ENCODE results near the gene RMDN2. TPM values are rescaled to one million over a fixed set of nuclear protein-coding genes. Genes with fewer than 3 reads are reported as not detected.

Gene RMDN2
- total and polyA plus RNA-seq, 4 donors, result 7.3 to 30.6 (median 13.3) TPM

DNA sequence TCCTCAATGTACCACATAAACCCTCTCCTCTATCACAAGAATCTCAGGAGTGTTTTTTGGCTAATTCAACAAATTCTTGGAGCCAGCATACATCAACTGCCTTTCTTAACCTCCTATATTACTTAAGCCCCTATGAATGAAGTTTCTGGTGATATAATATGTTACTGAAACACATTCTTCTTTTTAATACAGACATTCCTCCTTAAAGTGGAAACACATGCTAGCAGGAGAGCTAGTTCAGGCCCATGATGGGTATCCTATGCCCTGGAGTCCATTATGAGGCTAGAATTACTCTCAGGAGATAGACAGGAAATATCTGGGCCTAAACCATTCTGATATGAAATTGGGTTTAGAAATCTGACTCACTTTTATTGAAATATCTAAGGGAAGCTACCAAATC lies 26.6 kb upstream of the RMDN2 start:
- Histone ChIP-seq H3K36me3 (ENCODE audit: control insufficient read depth in 4 of 4, insufficient read depth in 3 of 4, low read depth in 1 of 4, low read length in 3 of 4) (no peaks in the 10 kb centered on the region), H3K9me3 (ENCODE audit: control insufficient read depth in 4 of 4, low read length in 3 of 4) (no peaks in the 10 kb centered on the region), H3K9ac (ENCODE audit: low read depth in 1 of 2, low read length in 2 of 2) (no peak overlapping the region), H3K4me3 (ENCODE audit: low read depth in 1 of 3, low read length in 3 of 3) (no peak overlapping the region), H3K27ac (ENCODE audit: low read depth in 1 of 2, low read length in 2 of 2) (no peak overlapping the region), H3K27me3 (ENCODE audit: control insufficient read depth in 4 of 4, insufficient read depth in 4 of 4, low read length in 3 of 4) (no peaks in the 10 kb centered on the region), H3K4me1 (ENCODE audit: control insufficient read depth in 4 of 4, insufficient read depth in 4 of 4, low read length in 3 of 4) (peaks cover 0 to 5% (median 1%) of the 10 kb centered on the region in 4 donors)
- no peak for TF ChIP-seq YY1 (IDR thresholded peaks at IDR 0.05)
- TF ChIP-seq SP1 (IDR thresholded peaks at IDR 0.05), result no peak
- TF ChIP-seq JUND (IDR thresholded peaks at IDR 0.05), result no peak
- no peak for TF ChIP-seq FOXA1 (IDR thresholded peaks at IDR 0.05)
- TF ChIP-seq, protein P1, sequence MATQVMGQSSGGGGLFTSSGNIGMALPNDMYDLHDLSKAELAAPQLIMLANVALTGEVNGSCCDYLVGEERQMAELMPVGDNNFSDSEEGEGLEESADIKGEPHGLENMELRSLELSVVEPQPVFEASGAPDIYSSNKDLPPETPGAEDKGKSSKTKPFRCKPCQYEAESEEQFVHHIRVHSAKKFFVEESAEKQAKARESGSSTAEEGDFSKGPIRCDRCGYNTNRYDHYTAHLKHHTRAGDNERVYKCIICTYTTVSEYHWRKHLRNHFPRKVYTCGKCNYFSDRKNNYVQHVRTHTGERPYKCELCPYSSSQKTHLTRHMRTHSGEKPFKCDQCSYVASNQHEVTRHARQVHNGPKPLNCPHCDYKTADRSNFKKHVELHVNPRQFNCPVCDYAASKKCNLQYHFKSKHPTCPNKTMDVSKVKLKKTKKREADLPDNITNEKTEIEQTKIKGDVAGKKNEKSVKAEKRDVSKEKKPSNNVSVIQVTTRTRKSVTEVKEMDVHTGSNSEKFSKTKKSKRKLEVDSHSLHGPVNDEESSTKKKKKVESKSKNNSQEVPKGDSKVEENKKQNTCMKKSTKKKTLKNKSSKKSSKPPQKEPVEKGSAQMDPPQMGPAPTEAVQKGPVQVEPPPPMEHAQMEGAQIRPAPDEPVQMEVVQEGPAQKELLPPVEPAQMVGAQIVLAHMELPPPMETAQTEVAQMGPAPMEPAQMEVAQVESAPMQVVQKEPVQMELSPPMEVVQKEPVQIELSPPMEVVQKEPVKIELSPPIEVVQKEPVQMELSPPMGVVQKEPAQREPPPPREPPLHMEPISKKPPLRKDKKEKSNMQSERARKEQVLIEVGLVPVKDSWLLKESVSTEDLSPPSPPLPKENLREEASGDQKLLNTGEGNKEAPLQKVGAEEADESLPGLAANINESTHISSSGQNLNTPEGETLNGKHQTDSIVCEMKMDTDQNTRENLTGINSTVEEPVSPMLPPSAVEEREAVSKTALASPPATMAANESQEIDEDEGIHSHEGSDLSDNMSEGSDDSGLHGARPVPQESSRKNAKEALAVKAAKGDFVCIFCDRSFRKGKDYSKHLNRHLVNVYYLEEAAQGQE (IDR thresholded peaks at IDR 0.05), result no peak
- no peak for TF ChIP-seq HNF4G (IDR thresholded peaks at IDR 0.05)
- no peak for TF ChIP-seq FOXA2 (IDR thresholded peaks at IDR 0.05)
- TF ChIP-seq GABPA (IDR thresholded peaks at IDR 0.05 in 1 of 2, conservative IDR thresholded peaks at IDR 0.05 in 1 of 2), result no peak
- TF ChIP-seq, protein P2, sequence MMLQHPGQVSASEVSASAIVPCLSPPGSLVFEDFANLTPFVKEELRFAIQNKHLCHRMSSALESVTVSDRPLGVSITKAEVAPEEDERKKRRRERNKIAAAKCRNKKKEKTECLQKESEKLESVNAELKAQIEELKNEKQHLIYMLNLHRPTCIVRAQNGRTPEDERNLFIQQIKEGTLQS (IDR thresholded peaks at IDR 0.05), result no peak
- no peak for DNase-seq (ENCODE audit: low spot score)

DNA sequence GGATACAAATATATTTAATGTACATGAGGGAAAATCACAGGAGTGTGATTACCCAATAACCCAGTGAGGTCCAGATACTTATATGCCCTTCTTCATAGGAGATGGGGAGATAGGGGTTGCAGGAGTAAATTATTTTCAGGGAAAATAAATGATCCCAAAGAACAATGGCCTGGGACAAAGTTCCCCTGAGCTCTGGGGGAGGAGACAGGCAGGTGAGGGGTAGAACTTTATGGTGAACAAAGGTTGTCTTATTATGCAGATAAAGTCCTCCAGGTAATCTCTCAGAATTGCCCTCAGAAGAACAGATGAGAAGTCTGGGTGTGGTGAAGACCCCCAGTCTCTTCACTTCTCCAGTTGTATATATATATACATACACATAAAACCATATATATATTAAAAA lies 22.1 kb upstream of the RMDN2 start:
- H3K36me3 ChIP-seq (ENCODE audit: control insufficient read depth in 4 of 4, insufficient read depth in 3 of 4, low read depth in 1 of 4, low read length in 3 of 4), result no peaks in the 10 kb centered on the region
- H3K27me3 ChIP-seq (ENCODE audit: control insufficient read depth in 4 of 4, insufficient read depth in 4 of 4, low read length in 3 of 4), result no peaks in the 10 kb centered on the region
- TF ChIP-seq HNF4A (conservative IDR thresholded peaks at IDR 0.05) (no peak), RAD21 (IDR thresholded peaks at IDR 0.05) (no peak), NR2F2 (IDR thresholded peaks at IDR 0.05) (no peak), TAF1 (conservative IDR thresholded peaks at IDR 0.05) (no peak), HNF4G (IDR thresholded peaks at IDR 0.05) (no peak), RXRA (IDR thresholded peaks at IDR 0.05) (no peak), FOXA2 (IDR thresholded peaks at IDR 0.05) (no peak), YY1 (IDR thresholded peaks at IDR 0.05) (no peak), EGR1 (IDR thresholded peaks at IDR 0.05; ENCODE audit: low read depth in 2 of 2) (no peak), SP1 (IDR thresholded peaks at IDR 0.05) (no peak)
- TF ChIP-seq, protein P3, sequence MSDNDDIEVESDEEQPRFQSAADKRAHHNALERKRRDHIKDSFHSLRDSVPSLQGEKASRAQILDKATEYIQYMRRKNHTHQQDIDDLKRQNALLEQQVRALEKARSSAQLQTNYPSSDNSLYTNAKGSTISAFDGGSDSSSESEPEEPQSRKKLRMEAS (IDR thresholded peaks at IDR 0.05), result no peak
- TF ChIP-seq, protein P2 (IDR thresholded peaks at IDR 0.05), result no peak
- TF ChIP-seq, protein P4, sequence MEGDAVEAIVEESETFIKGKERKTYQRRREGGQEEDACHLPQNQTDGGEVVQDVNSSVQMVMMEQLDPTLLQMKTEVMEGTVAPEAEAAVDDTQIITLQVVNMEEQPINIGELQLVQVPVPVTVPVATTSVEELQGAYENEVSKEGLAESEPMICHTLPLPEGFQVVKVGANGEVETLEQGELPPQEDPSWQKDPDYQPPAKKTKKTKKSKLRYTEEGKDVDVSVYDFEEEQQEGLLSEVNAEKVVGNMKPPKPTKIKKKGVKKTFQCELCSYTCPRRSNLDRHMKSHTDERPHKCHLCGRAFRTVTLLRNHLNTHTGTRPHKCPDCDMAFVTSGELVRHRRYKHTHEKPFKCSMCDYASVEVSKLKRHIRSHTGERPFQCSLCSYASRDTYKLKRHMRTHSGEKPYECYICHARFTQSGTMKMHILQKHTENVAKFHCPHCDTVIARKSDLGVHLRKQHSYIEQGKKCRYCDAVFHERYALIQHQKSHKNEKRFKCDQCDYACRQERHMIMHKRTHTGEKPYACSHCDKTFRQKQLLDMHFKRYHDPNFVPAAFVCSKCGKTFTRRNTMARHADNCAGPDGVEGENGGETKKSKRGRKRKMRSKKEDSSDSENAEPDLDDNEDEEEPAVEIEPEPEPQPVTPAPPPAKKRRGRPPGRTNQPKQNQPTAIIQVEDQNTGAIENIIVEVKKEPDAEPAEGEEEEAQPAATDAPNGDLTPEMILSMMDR (IDR thresholded peaks at IDR 0.05; ENCODE audit: low read depth, low read length, missing input control), result no peak
- TF ChIP-seq, protein P1 (IDR thresholded peaks at IDR 0.05), result no peak
- TF ChIP-seq, protein P5, sequence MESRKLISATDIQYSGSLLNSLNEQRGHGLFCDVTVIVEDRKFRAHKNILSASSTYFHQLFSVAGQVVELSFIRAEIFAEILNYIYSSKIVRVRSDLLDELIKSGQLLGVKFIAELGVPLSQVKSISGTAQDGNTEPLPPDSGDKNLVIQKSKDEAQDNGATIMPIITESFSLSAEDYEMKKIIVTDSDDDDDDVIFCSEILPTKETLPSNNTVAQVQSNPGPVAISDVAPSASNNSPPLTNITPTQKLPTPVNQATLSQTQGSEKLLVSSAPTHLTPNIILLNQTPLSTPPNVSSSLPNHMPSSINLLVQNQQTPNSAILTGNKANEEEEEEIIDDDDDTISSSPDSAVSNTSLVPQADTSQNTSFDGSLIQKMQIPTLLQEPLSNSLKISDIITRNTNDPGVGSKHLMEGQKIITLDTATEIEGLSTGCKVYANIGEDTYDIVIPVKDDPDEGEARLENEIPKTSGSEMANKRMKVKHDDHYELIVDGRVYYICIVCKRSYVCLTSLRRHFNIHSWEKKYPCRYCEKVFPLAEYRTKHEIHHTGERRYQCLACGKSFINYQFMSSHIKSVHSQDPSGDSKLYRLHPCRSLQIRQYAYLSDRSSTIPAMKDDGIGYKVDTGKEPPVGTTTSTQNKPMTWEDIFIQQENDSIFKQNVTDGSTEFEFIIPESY (IDR thresholded peaks at IDR 0.05), result no peak
- H3K9ac ChIP-seq (ENCODE audit: low read depth in 1 of 2, low read length in 2 of 2), result no peak overlapping the region
- H3K4me3 ChIP-seq (ENCODE audit: low read depth in 1 of 3, low read length in 3 of 3), result no peak overlapping the region
- DNase-seq (ENCODE audit: low spot score), result no peak
- peaks cover 0 to 5% (median 1%) of the 10 kb centered on the region in 4 donors for H3K4me1 ChIP-seq (ENCODE audit: control insufficient read depth in 4 of 4, insufficient read depth in 4 of 4, low read length in 3 of 4)
- no peak overlapping the region for H3K27ac ChIP-seq (ENCODE audit: low read depth in 1 of 2, low read length in 2 of 2)
- no peaks in the 10 kb centered on the region for H3K9me3 ChIP-seq (ENCODE audit: control insufficient read depth in 4 of 4, low read length in 3 of 4)

Measured in liver (tissue), 9 donors.